Smooth muscle cell (in vitro differentiated cells): ENCODE measurements around the gene PTPRN2. TPM values are rescaled to one million over a fixed set of nuclear protein-coding genes. Genes with fewer than 3 reads are reported as not detected.

ENCODE experiments used
- DNase-seq: peaks from one replicate; lab custom pipeline; 2025; ENCODE audit not compliant: unreplicated experiment; lab: John Stamatoyannopoulos, UW
- H2AFZ ChIP-seq: fragments of 200-600 bp; sonication (generic); 2 replicates; pipeline ENCODE4 v1.6.0; 2016; ENCODE audit warnings: antibody characterized with exemption, low read depth, mild to moderate bottlenecking
- H3F3A ChIP-seq: fragments of 200-600 bp; sonication (generic); 2 replicates; pipeline ENCODE4 v1.6.0; 2017; ENCODE audit warnings: antibody characterized with exemption, low read depth
- H3K27ac ChIP-seq: fragments of 200-600 bp; sonication (generic); 2 replicates; pipeline ENCODE4 v1.5.1; 2016; ENCODE audit warnings: low read depth, mild to moderate bottlenecking
- H3K27me3 ChIP-seq: fragments of 200-600 bp; sonication (generic); 2 replicates; pipeline ENCODE4 v1.6.1; 2016; ENCODE audit warnings: low read depth, mild to moderate bottlenecking
- H3K36me3 ChIP-seq: fragments of 200-600 bp; sonication (generic); 2 replicates; pipeline ENCODE4 v1.5.1; 2016; ENCODE audit warnings: low read depth
- H3K4me1 ChIP-seq: fragments of 200-600 bp; sonication (generic); 2 replicates; pipeline ENCODE4 v1.5.1; 2016; ENCODE audit warnings: low read depth
- H3K4me2 ChIP-seq: fragments of 200-600 bp; sonication (generic); 2 replicates; pipeline ENCODE4 v1.6.0; 2016; ENCODE audit warnings: mild to moderate bottlenecking
- H3K4me3 ChIP-seq: fragments of 200-600 bp; sonication (generic); 2 replicates; pipeline ENCODE4 v1.5.1; 2016; ENCODE audit warnings: mild to moderate bottlenecking
- H3K79me2 ChIP-seq: fragments of 200-600 bp; sonication (generic); 2 replicates; pipeline ENCODE4 v1.6.0; 2016; ENCODE audit warnings: low read depth, mild to moderate bottlenecking
- H3K9ac ChIP-seq: fragments of 200-600 bp; sonication (generic); 2 replicates; pipeline ENCODE4 v1.6.0; 2016; ENCODE audit warnings: low read depth
- H3K9me3 ChIP-seq: fragments of 200-600 bp; sonication (generic); replicated peaks from 2 replicates; pipeline ENCODE4 v1.5.1; 2016; ENCODE audit warnings: low read depth
- H4K20me1 ChIP-seq: fragments of 200-600 bp; sonication (generic); 2 replicates; pipeline ENCODE4 v1.6.0; 2016; ENCODE audit warnings: low read depth
- CTCF ChIP-seq: fragments of 200-600 bp; sonication (generic); IDR thresholded peaks from 2 replicates; pipeline ENCODE4 v1.5.1; 2017; ENCODE audit warnings: borderline replicate concordance, mild to moderate bottlenecking, antibody characterized with exemption; ENCODE audit not compliant: insufficient read depth, poor library complexity, severe bottlenecking
- WGBS: methylation state at CpG from one replicate; pipeline ENCODE4 v1.1.7; 2016; ENCODE audit warnings: low lambda C conversion rate; 5-methylcytosine and 5-hydroxymethylcytosine counted together
- polyA plus RNA-seq: library from polyadenylated mRNA; unstranded; fragments of >200 nt; fragmentation: Nextera tagmentation; extraction: Ambion mirVana; gene quantifications from 2 replicates; pipeline ENCODE4 v1.2.1, GENCODE V29; 2016
- total RNA-seq: library from RNA; depleted of rRNA; stranded (reverse); fragments of >200 nt; gene quantifications from 2 replicates; pipeline ENCODE4 v1.2.3, GENCODE V29; 2014

The PTPRN2 gene
- total and polyA plus RNA-seq, 2 experiments from 2014 or later, result 0.09 to 0.87 TPM

GRCh38 chr7:157586426-157586955 is 1001.1 kb downstream of the PTPRN2 start:
- H4K20me1 ChIP-seq, result no peaks in the 10 kb centered on the region
- H3K9ac ChIP-seq, result no peak overlapping the region
- peaks cover 3% of the 10 kb centered on the region for H3K4me1 ChIP-seq
- TF ChIP-seq CTCF, result no peak
- 95% methylated on average over 15 of the region's 15 CpGs for WGBS
- no peak overlapping the region for H3K27ac ChIP-seq
- H3K27me3 ChIP-seq, result peaks cover 14% of the 10 kb centered on the region
- H3K4me2 ChIP-seq, result no peak overlapping the region
- H3K36me3 ChIP-seq, result no peaks in the 10 kb centered on the region
- DNase-seq, result no peak
- H3F3A ChIP-seq, result no peaks in the 10 kb centered on the region
- H3K9me3 ChIP-seq, result no peaks in the 10 kb centered on the region
- H3K79me2 ChIP-seq, result no peaks in the 10 kb centered on the region
- H2AFZ ChIP-seq, result no peak overlapping the region
- H3K4me3 ChIP-seq, result no peak overlapping the region

DNA sequence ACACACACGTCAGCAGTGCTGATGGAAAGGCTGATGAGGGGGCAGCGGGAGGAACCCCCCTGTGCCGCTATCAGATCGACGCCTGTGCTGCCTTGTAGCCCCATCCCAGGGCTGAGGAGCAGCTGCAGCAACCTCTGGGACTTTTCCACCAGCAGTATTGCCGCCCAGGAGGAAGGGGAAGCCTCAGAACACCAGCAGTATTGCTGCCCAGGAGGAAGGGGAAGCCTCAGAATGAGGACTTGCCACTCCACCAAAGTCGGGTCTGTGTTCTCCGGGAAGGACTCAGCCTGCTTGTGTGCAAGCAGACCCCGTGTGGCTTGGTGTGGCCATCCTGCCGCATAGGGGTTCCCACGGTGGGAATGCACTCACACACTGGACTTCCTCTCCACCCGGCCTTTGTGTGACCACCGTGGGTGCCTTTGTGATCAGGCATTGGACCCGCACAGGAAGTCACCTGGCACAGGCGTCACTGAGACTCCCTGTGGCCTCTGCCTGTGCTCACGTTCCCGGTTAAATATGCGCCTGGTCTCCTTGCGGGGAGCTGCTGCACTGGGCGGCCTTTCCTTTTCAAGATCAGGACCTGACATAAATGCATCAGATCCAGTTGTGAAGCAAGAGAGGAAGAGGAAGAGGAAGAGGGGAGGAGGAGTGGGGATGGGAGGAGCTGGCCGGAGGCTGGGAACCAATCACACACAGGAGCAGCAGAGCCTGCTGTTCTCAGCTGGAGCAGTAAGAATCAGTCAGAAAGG is 1002.3 kb downstream of the PTPRN2 start:
- TF ChIP-seq CTCF, result no peak
- no peak overlapping the region for H3K4me2 ChIP-seq
- peaks cover 3% of the 10 kb centered on the region for H3K4me1 ChIP-seq
- H3K9ac ChIP-seq, result no peak overlapping the region
- no peak for DNase-seq
- no peaks in the 10 kb centered on the region for H3K9me3 ChIP-seq
- no peak overlapping the region for H3K4me3 ChIP-seq
- no peak overlapping the region for H3K27ac ChIP-seq
- H3F3A ChIP-seq, result no peaks in the 10 kb centered on the region
- no peak overlapping the region for H2AFZ ChIP-seq
- H3K36me3 ChIP-seq, result no peaks in the 10 kb centered on the region
- no peaks in the 10 kb centered on the region for H3K79me2 ChIP-seq
- 81% methylated on average over 21 of the region's 21 CpGs for WGBS
- H4K20me1 ChIP-seq, result no peaks in the 10 kb centered on the region
- H3K27me3 ChIP-seq, result peaks cover 14% of the 10 kb centered on the region

DNA sequence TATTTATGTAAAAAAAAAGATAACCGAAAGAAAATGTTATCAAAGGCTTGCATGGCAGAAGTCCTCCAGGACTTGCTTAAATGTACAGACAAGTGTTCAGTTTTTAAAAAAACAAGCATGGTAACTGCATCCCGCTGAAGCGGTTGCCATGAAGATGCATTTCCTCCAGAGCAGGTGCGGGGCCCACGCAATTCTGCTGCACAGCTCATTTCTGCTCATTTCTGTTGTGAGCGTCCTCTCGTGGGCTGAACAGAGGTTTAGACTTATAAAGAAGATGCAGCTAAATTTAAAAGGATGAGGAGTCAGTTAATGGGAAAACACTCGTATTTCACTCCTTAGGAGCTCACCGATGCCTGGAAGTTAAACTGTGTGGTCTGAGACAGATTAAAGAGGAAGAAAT is 1003.2 kb downstream of the PTPRN2 start:
- no peak for TF ChIP-seq CTCF
- Histone ChIP-seq H3K4me3 (no peak overlapping the region), H3K27me3 (peaks cover 13% of the 10 kb centered on the region), H3K36me3 (no peaks in the 10 kb centered on the region), H3K4me1 (peaks cover 3% of the 10 kb centered on the region), H2AFZ (no peak overlapping the region), H3K27ac (no peak overlapping the region), H3K9ac (no peak overlapping the region), H3K9me3 (no peaks in the 10 kb centered on the region), H3K4me2 (no peak overlapping the region), H3K79me2 (no peaks in the 10 kb centered on the region), H3F3A (no peaks in the 10 kb centered on the region), H4K20me1 (no peaks in the 10 kb centered on the region)
- 90% methylated on average over 9 of the region's 9 CpGs for WGBS
- DNase-seq, result no peak

DNA sequence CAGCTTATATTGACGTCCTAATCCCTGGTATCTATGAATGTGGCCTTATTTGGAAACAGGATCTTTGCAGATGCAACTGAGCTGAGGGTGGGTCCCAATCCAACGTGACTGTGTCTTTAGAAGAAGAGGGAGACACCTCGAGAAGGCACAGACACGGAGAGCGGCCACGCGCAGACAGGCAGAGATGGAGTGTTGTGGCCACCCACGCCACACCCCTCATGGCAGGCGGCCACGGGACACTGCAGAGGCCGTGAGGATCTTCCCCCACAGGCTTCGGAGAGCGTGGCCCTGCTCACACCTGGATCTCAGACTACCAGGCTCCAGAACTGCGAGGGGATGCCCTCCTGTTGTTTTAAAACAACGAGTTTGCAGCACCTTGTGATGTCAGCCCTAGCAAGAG is 1005.9 kb downstream of the PTPRN2 start:
- H3K27ac ChIP-seq, result no peak overlapping the region
- no peak for TF ChIP-seq CTCF
- H3F3A ChIP-seq, result no peaks in the 10 kb centered on the region
- no peak for DNase-seq
- no peaks in the 10 kb centered on the region for H3K79me2 ChIP-seq
- 79% methylated on average over 15 of the region's 15 CpGs for WGBS
- no peaks in the 10 kb centered on the region for H3K9me3 ChIP-seq
- peaks cover 3% of the 10 kb centered on the region for H3K4me1 ChIP-seq
- H3K4me3 ChIP-seq, result no peak overlapping the region
- H2AFZ ChIP-seq, result no peak overlapping the region
- no peak overlapping the region for H3K4me2 ChIP-seq
- H3K36me3 ChIP-seq, result no peaks in the 10 kb centered on the region
- H4K20me1 ChIP-seq, result no peaks in the 10 kb centered on the region
- peaks cover 18% of the 10 kb centered on the region for H3K27me3 ChIP-seq
- no peak overlapping the region for H3K9ac ChIP-seq
